ENCODE results near the gene FBXL17.

DNA sequence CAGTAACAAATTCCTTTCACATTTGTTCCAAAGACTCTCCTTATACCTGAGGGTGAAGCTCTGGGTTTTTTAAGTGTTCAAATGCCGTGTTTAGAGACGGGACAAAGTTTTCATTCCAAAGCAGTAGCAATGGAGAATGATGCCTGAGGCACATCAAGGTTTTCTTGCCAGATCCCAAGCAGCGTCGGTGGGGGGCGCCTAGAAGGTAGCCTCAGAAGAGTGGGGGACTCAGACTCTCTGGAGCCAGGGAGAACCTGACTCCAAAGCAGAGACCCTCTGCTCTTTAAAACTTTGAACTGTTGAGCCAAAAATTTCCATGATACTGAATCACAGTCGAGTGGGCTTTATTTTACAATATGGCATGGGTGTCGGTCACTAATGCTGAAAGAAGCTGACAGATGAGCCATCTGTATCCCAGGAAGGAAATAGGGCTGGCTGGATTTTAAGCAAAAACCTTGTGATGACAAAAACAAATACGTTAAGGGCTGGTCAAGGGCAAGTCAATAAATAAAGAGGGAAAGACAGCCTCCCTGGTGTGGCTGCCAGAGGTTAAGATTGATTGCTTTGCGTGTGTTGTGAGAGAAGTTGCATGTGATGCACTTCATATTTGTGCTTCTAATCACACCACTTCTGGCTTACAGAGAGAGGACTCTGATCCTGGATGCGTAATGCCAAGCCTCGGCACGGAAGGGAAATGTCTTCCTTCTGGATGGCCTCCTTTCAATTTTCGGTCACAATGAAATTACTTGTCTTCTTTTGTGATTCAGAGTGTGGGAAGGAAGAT is 550.1 kb downstream of the FBXL17 start:
- no peak for TF ChIP-seq NFE2L2 (IDR thresholded peaks at IDR 0.05; ENCODE audit: low read depth, low read length)
- TF ChIP-seq RAD21 (IDR thresholded peaks at IDR 0.05; ENCODE audit: low read length): 0 out of 2 replicates have a peak, but pooled peaks have one; percentile 11
- TF ChIP-seq POLR2A (IDR thresholded peaks at IDR 0.05; ENCODE audit: low read depth, low read length): no peak
- TF ChIP-seq, protein P1, sequence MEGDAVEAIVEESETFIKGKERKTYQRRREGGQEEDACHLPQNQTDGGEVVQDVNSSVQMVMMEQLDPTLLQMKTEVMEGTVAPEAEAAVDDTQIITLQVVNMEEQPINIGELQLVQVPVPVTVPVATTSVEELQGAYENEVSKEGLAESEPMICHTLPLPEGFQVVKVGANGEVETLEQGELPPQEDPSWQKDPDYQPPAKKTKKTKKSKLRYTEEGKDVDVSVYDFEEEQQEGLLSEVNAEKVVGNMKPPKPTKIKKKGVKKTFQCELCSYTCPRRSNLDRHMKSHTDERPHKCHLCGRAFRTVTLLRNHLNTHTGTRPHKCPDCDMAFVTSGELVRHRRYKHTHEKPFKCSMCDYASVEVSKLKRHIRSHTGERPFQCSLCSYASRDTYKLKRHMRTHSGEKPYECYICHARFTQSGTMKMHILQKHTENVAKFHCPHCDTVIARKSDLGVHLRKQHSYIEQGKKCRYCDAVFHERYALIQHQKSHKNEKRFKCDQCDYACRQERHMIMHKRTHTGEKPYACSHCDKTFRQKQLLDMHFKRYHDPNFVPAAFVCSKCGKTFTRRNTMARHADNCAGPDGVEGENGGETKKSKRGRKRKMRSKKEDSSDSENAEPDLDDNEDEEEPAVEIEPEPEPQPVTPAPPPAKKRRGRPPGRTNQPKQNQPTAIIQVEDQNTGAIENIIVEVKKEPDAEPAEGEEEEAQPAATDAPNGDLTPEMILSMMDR (conservative IDR thresholded peaks at IDR 0.05; ENCODE audit: low read depth, low read length): no peak
- TF ChIP-seq RFX5 (IDR thresholded peaks at IDR 0.05; ENCODE audit: low read depth, low read length): no peak
- peak; percentile 63 for TF ChIP-seq FOS (IDR thresholded peaks at IDR 0.05; ENCODE audit: low read depth, low read length)
- TF ChIP-seq, protein P2, sequence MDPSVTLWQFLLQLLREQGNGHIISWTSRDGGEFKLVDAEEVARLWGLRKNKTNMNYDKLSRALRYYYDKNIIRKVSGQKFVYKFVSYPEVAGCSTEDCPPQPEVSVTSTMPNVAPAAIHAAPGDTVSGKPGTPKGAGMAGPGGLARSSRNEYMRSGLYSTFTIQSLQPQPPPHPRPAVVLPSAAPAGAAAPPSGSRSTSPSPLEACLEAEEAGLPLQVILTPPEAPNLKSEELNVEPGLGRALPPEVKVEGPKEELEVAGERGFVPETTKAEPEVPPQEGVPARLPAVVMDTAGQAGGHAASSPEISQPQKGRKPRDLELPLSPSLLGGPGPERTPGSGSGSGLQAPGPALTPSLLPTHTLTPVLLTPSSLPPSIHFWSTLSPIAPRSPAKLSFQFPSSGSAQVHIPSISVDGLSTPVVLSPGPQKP (IDR thresholded peaks at IDR 0.05; ENCODE audit: borderline replicate concordance, low read depth, low read length): no peak

All from IMR-90 (cell line).